ENCODE data around the gene PMEL.

- TF ChIP-seq, protein P1, sequence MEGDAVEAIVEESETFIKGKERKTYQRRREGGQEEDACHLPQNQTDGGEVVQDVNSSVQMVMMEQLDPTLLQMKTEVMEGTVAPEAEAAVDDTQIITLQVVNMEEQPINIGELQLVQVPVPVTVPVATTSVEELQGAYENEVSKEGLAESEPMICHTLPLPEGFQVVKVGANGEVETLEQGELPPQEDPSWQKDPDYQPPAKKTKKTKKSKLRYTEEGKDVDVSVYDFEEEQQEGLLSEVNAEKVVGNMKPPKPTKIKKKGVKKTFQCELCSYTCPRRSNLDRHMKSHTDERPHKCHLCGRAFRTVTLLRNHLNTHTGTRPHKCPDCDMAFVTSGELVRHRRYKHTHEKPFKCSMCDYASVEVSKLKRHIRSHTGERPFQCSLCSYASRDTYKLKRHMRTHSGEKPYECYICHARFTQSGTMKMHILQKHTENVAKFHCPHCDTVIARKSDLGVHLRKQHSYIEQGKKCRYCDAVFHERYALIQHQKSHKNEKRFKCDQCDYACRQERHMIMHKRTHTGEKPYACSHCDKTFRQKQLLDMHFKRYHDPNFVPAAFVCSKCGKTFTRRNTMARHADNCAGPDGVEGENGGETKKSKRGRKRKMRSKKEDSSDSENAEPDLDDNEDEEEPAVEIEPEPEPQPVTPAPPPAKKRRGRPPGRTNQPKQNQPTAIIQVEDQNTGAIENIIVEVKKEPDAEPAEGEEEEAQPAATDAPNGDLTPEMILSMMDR (IDR thresholded peaks at IDR 0.05; ENCODE audit: control extremely low read depth in 1 of 3, insufficient read depth in 1 of 3, low read depth in 1 of 3, low read length in 3 of 3) = no peak
- TF ChIP-seq SUZ12 (IDR thresholded peaks at IDR 0.05; ENCODE audit: low read length) (no peak), EZH2 (IDR thresholded peaks at IDR 0.05; ENCODE audit: low read depth, low read length, severe bottlenecking) (no peak), RFX5 (IDR thresholded peaks at IDR 0.05; ENCODE audit: borderline replicate concordance, low read depth, low read length) (no peak), YY1 (IDR thresholded peaks at IDR 0.05; ENCODE audit: low read depth, low read length) (no peak), RXRA (IDR thresholded peaks at IDR 0.05; ENCODE audit: insufficient read depth, low read depth, low read length) (no peak)
- TF ChIP-seq, protein P2, sequence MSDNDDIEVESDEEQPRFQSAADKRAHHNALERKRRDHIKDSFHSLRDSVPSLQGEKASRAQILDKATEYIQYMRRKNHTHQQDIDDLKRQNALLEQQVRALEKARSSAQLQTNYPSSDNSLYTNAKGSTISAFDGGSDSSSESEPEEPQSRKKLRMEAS (IDR thresholded peaks at IDR 0.05) = no peak
Observed at GRCh38 chr12:55978393-55978792, 12.6 kb upstream of the PMEL start.

All from H1 (cell line).